Mucosa of stomach (tissue), 1 donor: ENCODE measurements around the gene STK24.
"Not testable (repeated sequence)": the region's sequence is repeated elsewhere in the genome, so short reads cannot be mapped to it uniquely, and the experiment has no call there.

Source experiments
- H3K27me3 ChIP-seq: one replicate; pipeline ENCODE4 v1.7.0; 2013; ENCODE audit warnings: mild to moderate bottlenecking, low read length; ENCODE audit not compliant: control insufficient read depth, insufficient read depth
- H3K36me3 ChIP-seq: one replicate; pipeline ENCODE4 v1.7.0; 2013; ENCODE audit warnings: low read length; ENCODE audit not compliant: control insufficient read depth, insufficient read depth
- H3K4me1 ChIP-seq: one replicate; pipeline ENCODE4 v1.7.0; 2013; ENCODE audit warnings: mild to moderate bottlenecking, low read length; ENCODE audit not compliant: control insufficient read depth, insufficient read depth
- H3K4me3 ChIP-seq: one replicate; pipeline ENCODE4 v1.7.0; 2013; ENCODE audit warnings: low read length
- H3K9ac ChIP-seq: one replicate; pipeline ENCODE4 v1.7.0; 2013; ENCODE audit warnings: mild to moderate bottlenecking, low read length, moderate library complexity
- H3K9me3 ChIP-seq: one replicate; pipeline ENCODE4 v1.7.0; 2013; ENCODE audit warnings: mild to moderate bottlenecking, low read length, moderate library complexity; ENCODE audit not compliant: control insufficient read depth
- donor health status: Pancreatic carcinoma.

The STK24 gene

GRCh38 chr13:98592362-98592732, 15.4 kb upstream of the STK24 start:
- H3K4me1 ChIP-seq: peaks cover 7% of the 10 kb centered on the region
- H3K9me3 ChIP-seq: no peaks in the 10 kb centered on the region
- no peaks in the 10 kb centered on the region for H3K27me3 ChIP-seq
- H3K36me3 ChIP-seq: no peaks in the 10 kb centered on the region
- no peak overlapping the region for H3K4me3 ChIP-seq
- no peak overlapping the region for H3K9ac ChIP-seq

DNA sequence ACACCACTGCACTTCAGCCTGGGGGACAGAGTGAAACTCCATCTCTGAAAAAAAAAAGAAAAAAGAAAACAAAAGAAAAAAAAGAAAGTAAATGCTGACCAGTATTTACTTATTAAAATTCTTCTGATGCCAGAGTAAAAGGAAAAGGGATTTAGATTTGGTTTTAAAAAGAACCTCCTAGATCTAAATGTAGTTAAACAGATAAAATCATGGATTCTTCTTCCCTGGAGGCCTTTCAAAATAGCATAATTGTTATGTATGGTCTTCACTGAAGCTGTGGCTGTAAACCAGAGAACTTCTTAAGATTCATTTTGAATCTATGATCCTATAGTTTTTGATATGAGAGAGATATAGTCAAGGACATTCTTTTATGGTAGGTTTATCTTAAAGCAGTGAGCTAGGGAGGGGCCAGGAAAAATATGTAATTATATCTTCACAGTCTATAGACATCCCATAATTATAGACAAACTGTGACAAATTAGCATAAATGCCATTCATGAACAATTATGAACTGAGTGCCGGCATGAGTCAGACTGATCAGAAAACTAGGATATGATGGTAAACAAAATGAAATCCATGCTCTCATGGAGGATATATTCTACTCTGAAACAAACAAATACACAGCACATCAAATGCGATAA, 14.9 kb upstream of the STK24 start:
- Histone ChIP-seq H3K27me3 (no peaks in the 10 kb centered on the region), H3K9me3 (no peaks in the 10 kb centered on the region), H3K36me3 (no peaks in the 10 kb centered on the region), H3K4me1 (peaks cover 7% of the 10 kb centered on the region), H3K9ac (no peak overlapping the region), H3K4me3 (no peak overlapping the region)

- peaks cover 18% of the 10 kb centered on the region for H3K4me1 ChIP-seq
- H3K9ac ChIP-seq, H3K36me3 ChIP-seq: not testable (repeated sequence)
Observed at GRCh38 chr13:98590471-98590870, 13.6 kb upstream of the STK24 start.

DNA sequence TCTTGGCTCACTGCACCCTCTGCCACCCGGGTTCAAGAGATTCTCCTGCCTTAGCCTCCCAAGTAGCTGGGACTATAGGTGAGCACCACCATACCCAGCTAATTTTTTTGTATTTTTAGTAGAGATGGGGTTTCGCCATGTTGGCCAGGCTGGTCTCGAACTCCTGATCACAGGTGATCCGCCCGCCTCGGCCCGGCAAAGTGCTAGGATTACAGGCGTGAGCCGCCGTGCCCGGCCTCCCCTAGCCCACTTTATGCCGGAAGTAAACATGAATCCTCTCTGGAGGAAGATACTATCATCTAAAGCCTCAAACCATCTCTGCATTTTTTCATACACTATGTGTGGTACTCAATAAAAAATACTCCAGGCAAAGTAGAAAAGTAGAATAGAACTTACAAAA, 12.6 kb upstream of the STK24 start:
- H3K36me3 ChIP-seq, H3K27me3 ChIP-seq, H3K9me3 ChIP-seq, H3K4me3 ChIP-seq, H3K9ac ChIP-seq: not testable (repeated sequence)
- H3K4me1 ChIP-seq: peaks cover 28% of the 10 kb centered on the region

More at GRCh38 chr13:98590471-98590870, 13.6 kb upstream of the STK24 start:
- H3K4me3 ChIP-seq, H3K27me3 ChIP-seq, H3K9me3 ChIP-seq: not testable (repeated sequence)

- Histone ChIP-seq H3K9me3 (no peaks in the 10 kb centered on the region), H3K36me3 (no peaks in the 10 kb centered on the region), H3K4me1 (peaks cover 31% of the 10 kb centered on the region), H3K27me3 (no peaks in the 10 kb centered on the region), H3K4me3 (no peak overlapping the region), H3K9ac (no peak overlapping the region)
Observed at GRCh38 chr13:98586400-98587345, 9.8 kb upstream of the STK24 start.

DNA sequence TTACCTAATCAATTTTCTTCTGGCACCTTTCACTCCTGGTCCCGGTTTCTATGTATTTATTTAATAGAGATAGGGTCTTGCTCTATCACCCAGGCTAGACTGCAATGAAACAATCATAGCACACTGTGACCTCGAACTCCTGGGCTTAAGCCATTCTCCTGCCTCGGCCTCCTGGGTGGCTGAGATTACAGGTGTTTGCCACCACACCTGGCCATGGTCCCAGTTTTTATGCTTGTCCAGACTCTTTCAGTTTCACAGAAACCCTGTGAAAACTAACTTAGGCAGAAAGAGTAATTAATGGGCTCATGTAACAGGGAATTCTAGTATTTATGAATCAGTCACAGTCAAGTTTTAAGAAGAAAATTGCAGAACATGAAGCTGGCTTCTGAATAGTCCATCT, 9.0 kb upstream of the STK24 start:
- Histone ChIP-seq H3K4me1 (peaks cover 37% of the 10 kb centered on the region), H3K9me3 (no peaks in the 10 kb centered on the region), H3K4me3 (no peak overlapping the region), H3K36me3 (no peaks in the 10 kb centered on the region), H3K9ac (no peak overlapping the region), H3K27me3 (no peaks in the 10 kb centered on the region)

DNA sequence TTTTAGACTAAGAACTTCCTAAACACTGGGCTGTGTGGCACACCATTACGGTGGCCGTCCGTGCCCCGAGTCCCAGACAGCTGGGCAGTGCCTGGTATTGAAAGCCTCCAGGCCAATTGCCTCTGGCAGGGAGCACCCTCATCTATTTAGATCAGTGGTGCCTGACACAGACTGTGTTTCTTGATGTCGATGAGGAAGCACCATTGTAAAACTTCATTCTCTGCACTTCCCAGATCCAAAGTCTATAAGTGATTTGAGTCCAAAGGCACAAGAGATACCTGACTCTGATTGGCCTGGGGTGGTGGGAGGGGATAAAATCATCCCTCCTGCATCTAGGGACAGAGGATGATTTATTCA, 8.5 kb upstream of the STK24 start:
- Histone ChIP-seq H3K27me3 (no peaks in the 10 kb centered on the region), H3K4me3 (no peak overlapping the region), H3K9ac (no peak overlapping the region), H3K4me1 (peaks cover 37% of the 10 kb centered on the region), H3K9me3 (no peaks in the 10 kb centered on the region), H3K36me3 (no peaks in the 10 kb centered on the region)

DNA sequence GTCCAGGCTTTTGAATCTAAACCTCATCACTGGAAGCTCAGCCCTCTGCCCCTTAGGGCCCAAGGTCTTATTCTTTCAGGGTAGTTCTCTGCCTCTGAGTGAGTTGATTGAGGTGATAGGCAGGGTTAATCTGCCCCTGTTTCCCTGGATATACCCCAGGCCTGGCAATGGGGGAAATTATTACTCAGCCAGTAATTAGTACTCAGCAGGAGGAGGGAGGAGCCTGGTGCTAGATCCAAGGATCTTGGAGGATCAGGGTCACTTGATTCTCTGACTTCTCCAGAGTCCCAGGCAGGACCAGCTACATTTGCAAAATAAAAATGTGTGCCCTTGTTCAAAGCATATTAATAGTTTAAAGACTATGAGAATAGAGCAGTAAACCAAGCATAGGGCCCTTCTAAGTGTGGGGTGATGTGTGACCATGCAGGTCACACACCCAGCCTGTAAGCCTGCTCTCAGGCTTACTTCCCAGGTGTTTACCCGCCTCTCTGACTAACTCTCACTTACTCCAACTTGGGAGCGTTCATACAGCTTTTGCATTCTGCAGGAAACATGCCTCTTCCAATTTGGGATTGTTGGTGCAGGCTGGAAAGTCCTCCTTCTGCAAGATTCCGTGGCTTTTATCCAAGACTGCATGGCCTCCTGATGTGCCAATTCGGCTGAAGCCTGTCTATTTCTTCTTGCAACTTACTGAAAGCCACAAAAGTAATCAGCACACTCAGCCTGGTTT, 7.9 kb upstream of the STK24 start:
- Histone ChIP-seq H3K4me1 (peaks cover 37% of the 10 kb centered on the region), H3K9me3 (no peaks in the 10 kb centered on the region), H3K4me3 (no peak overlapping the region), H3K9ac (no peak overlapping the region), H3K36me3 (no peaks in the 10 kb centered on the region), H3K27me3 (no peaks in the 10 kb centered on the region)

GRCh38 chr13:98582947-98583346, 6.0 kb upstream of the STK24 start:
- H3K4me3 ChIP-seq: no peak overlapping the region
- no peaks in the 10 kb centered on the region for H3K36me3 ChIP-seq
- H3K4me1 ChIP-seq: peaks cover 43% of the 10 kb centered on the region
- H3K27me3 ChIP-seq: no peaks in the 10 kb centered on the region
- H3K9me3 ChIP-seq: no peaks in the 10 kb centered on the region
- no peak overlapping the region for H3K9ac ChIP-seq

GRCh38 chr13:98581971-98582702, 5.2 kb upstream of the STK24 start:
- H3K4me1 ChIP-seq: peaks cover 46% of the 10 kb centered on the region
- no peaks in the 10 kb centered on the region for H3K27me3 ChIP-seq
- no peak overlapping the region for H3K4me3 ChIP-seq
- H3K9me3 ChIP-seq: no peaks in the 10 kb centered on the region
- no peaks in the 10 kb centered on the region for H3K36me3 ChIP-seq
- H3K9ac ChIP-seq: no peak overlapping the region

- Histone ChIP-seq H3K36me3 (no peaks in the 10 kb centered on the region), H3K4me3 (no peak overlapping the region), H3K9ac (no peak overlapping the region), H3K27me3 (no peaks in the 10 kb centered on the region), H3K4me1 (peaks cover 44% of the 10 kb centered on the region), H3K9me3 (no peaks in the 10 kb centered on the region)
Observed at GRCh38 chr13:98581381-98581780, 4.5 kb upstream of the STK24 start.
